Neural progenitor cell (in vitro differentiated cells): Measurements from ENCODE around the gene PDIA2. TPM values are rescaled to one million over a fixed set of nuclear protein-coding genes. Genes with fewer than 3 reads are reported as not detected.

ENCODE experiments used
- DNase-seq: peaks from one replicate; pipeline ENCODE4 v3.0.0-alpha.2; 2016; ENCODE audit warnings: low spot score
- H2AFZ ChIP-seq: fragments of 200-600 bp; sonication (generic); replicated peaks from 2 replicates; pipeline ENCODE4 v1.6.1; 2016; ENCODE audit warnings: antibody characterized with exemption
- H3F3A ChIP-seq: fragments of 200-600 bp; sonication (generic); 2 replicates; pipeline ENCODE4 v1.6.1; 2016; ENCODE audit warnings: antibody characterized with exemption, low read depth
- H3K27ac ChIP-seq: fragments of 200-600 bp; sonication (generic); 2 replicates; pipeline ENCODE4 v1.5.1; 2016; ENCODE audit warnings: mild to moderate bottlenecking
- H3K27me3 ChIP-seq: fragments of 200-600 bp; sonication (generic); 2 replicates; pipeline ENCODE4 v1.6.1; 2016; ENCODE audit warnings: mild to moderate bottlenecking, moderate library complexity
- H3K36me3 ChIP-seq: fragments of 200-600 bp; sonication (generic); 2 replicates; pipeline ENCODE4 v1.5.1; 2016
- H3K4me1 ChIP-seq: fragments of 200-600 bp; sonication (generic); 2 replicates; pipeline ENCODE4 v1.6.1; 2016; ENCODE audit warnings: mixed run types
- H3K4me2 ChIP-seq: fragments of 200-600 bp; sonication (generic); 2 replicates; pipeline ENCODE4 v1.6.1; 2016
- H3K4me3 ChIP-seq: fragments of 200-600 bp; sonication (generic); 2 replicates; pipeline ENCODE4 v1.5.1; 2016
- H3K79me2 ChIP-seq: fragments of 200-600 bp; sonication (generic); 2 replicates; pipeline ENCODE4 v1.6.1; 2016; ENCODE audit warnings: low read depth
- H3K9ac ChIP-seq: fragments of 200-600 bp; sonication (generic); 2 replicates; pipeline ENCODE4 v1.6.1; 2016
- H3K9me3 ChIP-seq: fragments of 200-600 bp; sonication (generic); 2 replicates; pipeline ENCODE4 v1.5.1; 2016; ENCODE audit warnings: low read depth
- H4K20me1 ChIP-seq: fragments of 200-600 bp; sonication (generic); 2 replicates; pipeline ENCODE4 v1.6.1; 2016; ENCODE audit warnings: low read depth
- H3K27ac Mint-ChIP-seq: 3 replicates; pipeline ENCODE4 v1.8.0; 2021; ENCODE audit warnings: mixed read lengths
- H3K27me3 Mint-ChIP-seq: 2 replicates; pipeline ENCODE4 v1.8.0; 2022; ENCODE audit warnings: low read depth, mild to moderate bottlenecking, inconsistent platforms, moderate library complexity, mixed read lengths; ENCODE audit not compliant: insufficient read depth
- H3K36me3 Mint-ChIP-seq: 3 replicates; pipeline ENCODE4 v1.8.0; 2021; ENCODE audit warnings: mixed read lengths
- H3K4me1 Mint-ChIP-seq: 3 replicates; pipeline ENCODE4 v1.8.0; 2021; ENCODE audit warnings: mixed read lengths
- H3K4me3 Mint-ChIP-seq: 3 replicates; pipeline ENCODE4 v1.8.0; 2021; ENCODE audit warnings: mild to moderate bottlenecking, moderate library complexity, mixed read lengths
- H3K9me3 Mint-ChIP-seq: 3 replicates; pipeline ENCODE4 v1.8.0; 2020; ENCODE audit warnings: mixed read lengths
- EZH2 ChIP-seq: fragments of 200-600 bp; sonication (generic); IDR thresholded peaks from 2 replicates; pipeline ENCODE4 v1.6.1; 2017; ENCODE audit warnings: antibody characterized with exemption, mild to moderate bottlenecking, moderate library complexity
- EZH2phosphoT487 ChIP-seq: fragments of 200-600 bp; sonication (generic); IDR thresholded peaks from 2 replicates; pipeline ENCODE4 v1.6.1; 2017; ENCODE audit warnings: antibody characterized with exemption
- total RNA-seq: library from RNA; depleted of rRNA; stranded (reverse); fragments of >200 nt; gene quantifications from 2 replicates; pipeline ENCODE4 v1.2.3, GENCODE V29; 2015; ENCODE audit warnings: low replicate concordance
- TF ChIP-seq, protein P1 (sequence below): fragments of 200-600 bp; sonication (generic); IDR thresholded peaks from 2 replicates; pipeline ENCODE4 v1.5.1; 2017; ENCODE audit warnings: antibody characterized with exemption, mild to moderate bottlenecking

Gene PDIA2
- total RNA-seq, 1 donor from 2014 or later, result not detected

DNA sequence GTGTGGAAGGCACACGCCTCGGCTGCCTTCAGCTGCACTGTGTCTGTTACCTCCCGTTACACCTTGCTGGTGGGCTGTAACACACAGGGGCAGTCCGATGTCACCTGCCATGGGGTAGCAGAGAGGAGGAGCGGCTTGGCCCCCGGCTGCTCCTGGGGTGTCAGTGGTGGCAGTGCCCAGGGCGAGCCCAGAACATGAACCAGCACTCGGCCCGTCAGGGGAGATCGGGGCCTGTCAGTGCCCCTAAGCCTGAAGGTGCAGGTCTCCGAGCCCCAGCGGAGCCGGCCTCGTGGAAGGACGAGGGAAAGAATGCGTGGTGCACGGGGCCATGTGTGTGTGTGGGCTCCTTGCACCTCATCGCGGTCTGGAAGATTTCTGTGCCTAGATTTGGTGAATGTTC, 22.6 kb upstream of the PDIA2 start:
- TF ChIP-seq EZH2phosphoT487 (no peak), EZH2 (no peak)
- TF ChIP-seq, protein P1, sequence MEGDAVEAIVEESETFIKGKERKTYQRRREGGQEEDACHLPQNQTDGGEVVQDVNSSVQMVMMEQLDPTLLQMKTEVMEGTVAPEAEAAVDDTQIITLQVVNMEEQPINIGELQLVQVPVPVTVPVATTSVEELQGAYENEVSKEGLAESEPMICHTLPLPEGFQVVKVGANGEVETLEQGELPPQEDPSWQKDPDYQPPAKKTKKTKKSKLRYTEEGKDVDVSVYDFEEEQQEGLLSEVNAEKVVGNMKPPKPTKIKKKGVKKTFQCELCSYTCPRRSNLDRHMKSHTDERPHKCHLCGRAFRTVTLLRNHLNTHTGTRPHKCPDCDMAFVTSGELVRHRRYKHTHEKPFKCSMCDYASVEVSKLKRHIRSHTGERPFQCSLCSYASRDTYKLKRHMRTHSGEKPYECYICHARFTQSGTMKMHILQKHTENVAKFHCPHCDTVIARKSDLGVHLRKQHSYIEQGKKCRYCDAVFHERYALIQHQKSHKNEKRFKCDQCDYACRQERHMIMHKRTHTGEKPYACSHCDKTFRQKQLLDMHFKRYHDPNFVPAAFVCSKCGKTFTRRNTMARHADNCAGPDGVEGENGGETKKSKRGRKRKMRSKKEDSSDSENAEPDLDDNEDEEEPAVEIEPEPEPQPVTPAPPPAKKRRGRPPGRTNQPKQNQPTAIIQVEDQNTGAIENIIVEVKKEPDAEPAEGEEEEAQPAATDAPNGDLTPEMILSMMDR, result no peak
- Histone ChIP-seq H3K36me3 (no peaks in the 10 kb centered on the region), H3K4me1 (no peaks in the 10 kb centered on the region), H3K27ac (no peak overlapping the region), H2AFZ (no peak overlapping the region), H3K4me2 (no peak overlapping the region), H3K4me3 (no peak overlapping the region), H3K9me3 (no peaks in the 10 kb centered on the region), H3F3A (no peaks in the 10 kb centered on the region), H4K20me1 (no peaks in the 10 kb centered on the region), H3K79me2 (no peaks in the 10 kb centered on the region), H3K9ac (no peak overlapping the region), H3K27me3 (no peaks in the 10 kb centered on the region)
- DNase-seq, result no peak
- Mint-ChIP-seq H3K4me3 (no peak overlapping the region), H3K4me1 (no peaks in the 10 kb centered on the region), H3K27ac (no peak overlapping the region), H3K36me3 (peaks cover 24% of the 10 kb centered on the region), H3K9me3 (no peaks in the 10 kb centered on the region), H3K27me3 (peaks cover 3% of the 10 kb centered on the region)

DNA sequence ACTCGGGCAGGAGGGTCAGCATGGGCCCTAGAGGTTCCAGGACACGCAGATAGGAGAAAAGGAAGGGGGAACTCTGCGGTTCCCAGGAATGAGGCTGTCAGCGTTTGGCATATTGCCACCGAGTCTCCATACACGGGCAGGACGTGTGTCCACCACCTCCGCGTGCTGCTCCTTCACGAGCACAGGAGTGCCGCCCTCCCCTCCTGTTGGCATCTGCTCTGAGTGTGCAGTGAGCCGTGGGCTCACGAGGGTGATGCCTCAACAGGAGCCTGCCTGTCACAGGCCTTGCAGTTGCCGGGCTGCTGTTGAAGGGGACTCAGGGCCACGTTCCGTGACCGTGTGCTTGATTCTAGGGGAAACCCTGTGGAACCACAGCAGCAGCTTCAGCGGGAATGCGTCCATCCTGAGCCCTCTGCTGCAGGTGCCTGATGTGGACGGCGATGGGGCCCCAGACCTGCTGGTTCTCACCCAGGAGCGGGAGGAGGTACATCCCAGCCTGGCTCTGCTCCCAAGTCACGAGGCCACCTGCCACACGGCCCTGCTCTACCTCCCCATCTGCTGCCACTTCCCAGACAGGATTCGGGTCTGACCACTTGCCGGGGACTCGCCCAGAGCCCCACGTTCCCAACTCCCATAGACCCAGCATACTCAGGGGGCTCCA, 21.8 kb upstream of the PDIA2 start:
- H3K27me3 Mint-ChIP-seq, result peaks cover 3% of the 10 kb centered on the region

DNA sequence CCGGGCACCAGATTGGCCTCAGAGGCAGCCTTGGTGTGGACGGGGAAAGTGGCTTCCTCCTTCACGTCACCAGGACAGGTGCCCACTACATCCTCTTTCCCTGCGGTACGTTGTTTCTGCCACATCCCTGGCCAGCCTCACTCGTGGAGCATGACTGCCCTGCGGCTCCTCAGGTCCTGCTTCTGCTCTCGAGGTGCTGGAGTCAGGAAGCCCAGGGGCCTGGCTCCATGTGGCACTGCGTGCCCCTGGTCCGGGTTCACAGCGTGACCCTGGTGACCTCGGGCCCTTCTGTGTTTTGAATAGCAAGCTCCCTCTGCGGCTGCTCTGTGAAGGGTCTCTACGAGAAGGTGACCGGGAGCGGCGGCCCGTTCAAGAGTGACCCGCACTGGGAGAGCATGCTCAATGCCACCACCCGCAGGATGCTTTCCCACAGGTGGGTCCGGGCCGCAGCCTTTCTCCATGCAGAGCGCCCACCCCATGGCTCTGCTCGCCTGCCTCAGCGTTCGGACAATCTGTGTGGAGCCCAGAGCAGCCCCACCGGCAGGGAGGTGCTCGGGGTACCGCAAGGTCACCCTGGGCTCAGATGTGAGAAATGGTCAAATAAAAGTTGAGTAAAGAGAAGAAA, 20.7 kb upstream of the PDIA2 start:
- H3F3A ChIP-seq, result peaks cover 5% of the 10 kb centered on the region
- peaks cover 3% of the 10 kb centered on the region for H3K27me3 Mint-ChIP-seq
- DNase-seq, result no peak
- no peaks in the 10 kb centered on the region for H3K36me3 ChIP-seq
- H3K4me3 Mint-ChIP-seq, result no peak overlapping the region
- H3K36me3 Mint-ChIP-seq, result peaks cover 18% of the 10 kb centered on the region
- H3K4me2 ChIP-seq, result no peak overlapping the region
- H3K27ac ChIP-seq, result no peak overlapping the region
- no peak overlapping the region for H2AFZ ChIP-seq
- H3K4me1 ChIP-seq, result no peaks in the 10 kb centered on the region
- no peaks in the 10 kb centered on the region for H3K27me3 ChIP-seq
- no peaks in the 10 kb centered on the region for H3K79me2 ChIP-seq
- H3K9me3 ChIP-seq, result no peaks in the 10 kb centered on the region
- no peak overlapping the region for H3K9ac ChIP-seq
- H3K4me3 ChIP-seq, result no peak overlapping the region
- H3K4me1 Mint-ChIP-seq, result no peaks in the 10 kb centered on the region
- no peaks in the 10 kb centered on the region for H4K20me1 ChIP-seq
- H3K27ac Mint-ChIP-seq, result no peak overlapping the region
- H3K9me3 Mint-ChIP-seq, result no peaks in the 10 kb centered on the region
- TF ChIP-seq, protein P1, result no peak
- TF ChIP-seq EZH2 (no peak), EZH2phosphoT487 (no peak)

More for the DNA sequence above, 21.8 kb upstream of the PDIA2 start:
- H3K27ac ChIP-seq, result no peak overlapping the region
- no peaks in the 10 kb centered on the region for H3K4me1 ChIP-seq
- H3K9ac ChIP-seq, result no peak overlapping the region
- H3K4me3 ChIP-seq, result no peak overlapping the region
- H3K4me2 ChIP-seq, result no peak overlapping the region
- no peak overlapping the region for H2AFZ ChIP-seq
- H3K36me3 Mint-ChIP-seq, result peaks cover 19% of the 10 kb centered on the region
- no peaks in the 10 kb centered on the region for H4K20me1 ChIP-seq
- H3K4me3 Mint-ChIP-seq, result no peak overlapping the region
- H3K79me2 ChIP-seq, result no peaks in the 10 kb centered on the region
- no peaks in the 10 kb centered on the region for H3K9me3 Mint-ChIP-seq
- TF ChIP-seq, protein P1, result no peak
- TF ChIP-seq EZH2 (no peak), EZH2phosphoT487 (no peak)
- H3K27me3 ChIP-seq, result no peaks in the 10 kb centered on the region
- no peaks in the 10 kb centered on the region for H3K36me3 ChIP-seq
- DNase-seq, result no peak
- no peak overlapping the region for H3K27ac Mint-ChIP-seq
- no peaks in the 10 kb centered on the region for H3K4me1 Mint-ChIP-seq
- H3F3A ChIP-seq, result no peaks in the 10 kb centered on the region
- H3K9me3 ChIP-seq, result no peaks in the 10 kb centered on the region
